ENCODE data around the gene GEMIN4. TPM values are rescaled to one million over a fixed set of nuclear protein-coding genes. Genes with fewer than 3 reads are reported as not detected.

Gene GEMIN4
- total RNA-seq, 1 donor from 2014 or later = 18.4 TPM

GRCh38 chr17:797236-797840, 45.3 kb upstream of the GEMIN4 start:
- no peak for DNase-seq (ENCODE audit: low read depth)
- peaks cover 10% of the 10 kb centered on the region for H3K36me3 ChIP-seq (ENCODE audit: insufficient read depth, low read length)
- H3K9ac ChIP-seq (ENCODE audit: low read length) = no peak overlapping the region
- no peaks in the 10 kb centered on the region for H3K79me2 ChIP-seq (ENCODE audit: insufficient read depth, low read length)
- H3K27me3 Mint-ChIP-seq (ENCODE audit: low read depth, unreplicated experiment) = no peaks in the 10 kb centered on the region
- no peak overlapping the region for H3K27ac ChIP-seq (ENCODE audit: low read depth, low read length)
- H3K4me1 Mint-ChIP-seq (ENCODE audit: low read depth, unreplicated experiment) = peaks cover 15% of the 10 kb centered on the region
- no peak overlapping the region for H3K4me2 ChIP-seq (ENCODE audit: low read length)
- H4K20me1 ChIP-seq (ENCODE audit: insufficient read depth, low read length) = peaks cover 19% of the 10 kb centered on the region
- TF ChIP-seq CTCF (IDR thresholded peaks at IDR 0.05; ENCODE audit: insufficient read depth, low read depth, low read length) (no peak), EZH2 (IDR thresholded peaks at IDR 0.05; ENCODE audit: insufficient read depth, low read length) (no peak)
- peaks cover 31% of the 10 kb centered on the region for H3K36me3 Mint-ChIP-seq (ENCODE audit: low read depth, unreplicated experiment)
- no peak for FAIRE-seq
- H3K9me3 ChIP-seq (ENCODE audit: insufficient read depth, low read depth, low read length) = no peaks in the 10 kb centered on the region
- H3K27me3 ChIP-seq (ENCODE audit: insufficient read depth, low read length) = no peaks in the 10 kb centered on the region
- no peak overlapping the region for H3K4me3 ChIP-seq (ENCODE audit: insufficient read depth, low read depth, low read length)
- H3K4me1 ChIP-seq (ENCODE audit: insufficient read depth, low read length) = peaks cover 16% of the 10 kb centered on the region
- no peak overlapping the region for H2AFZ ChIP-seq (ENCODE audit: low read depth, low read length)
- H3K27ac Mint-ChIP-seq (ENCODE audit: unreplicated experiment) = no peak overlapping the region
- H3K9me3 Mint-ChIP-seq (ENCODE audit: unreplicated experiment) = no peaks in the 10 kb centered on the region
- no peak overlapping the region for H3K4me3 Mint-ChIP-seq (ENCODE audit: unreplicated experiment)

- Histone ChIP-seq H3K4me1 (ENCODE audit: insufficient read depth, low read length) (peaks cover 16% of the 10 kb centered on the region), H3K9me3 (ENCODE audit: insufficient read depth, low read depth, low read length) (no peaks in the 10 kb centered on the region), H4K20me1 (ENCODE audit: insufficient read depth, low read length) (peaks cover 19% of the 10 kb centered on the region), H2AFZ (ENCODE audit: low read depth, low read length) (no peak overlapping the region), H3K27me3 (ENCODE audit: insufficient read depth, low read length) (no peaks in the 10 kb centered on the region), H3K4me3 (ENCODE audit: insufficient read depth, low read depth, low read length) (no peak overlapping the region), H3K27ac (ENCODE audit: low read depth, low read length) (no peak overlapping the region), H3K4me2 (ENCODE audit: low read length) (no peak overlapping the region), H3K79me2 (ENCODE audit: insufficient read depth, low read length) (no peaks in the 10 kb centered on the region), H3K9ac (ENCODE audit: low read length) (no peak overlapping the region), H3K36me3 (ENCODE audit: insufficient read depth, low read length) (peaks cover 12% of the 10 kb centered on the region)
- FAIRE-seq (no peak), DNase-seq (ENCODE audit: low read depth) (no peak)
- Mint-ChIP-seq H3K4me1 (ENCODE audit: low read depth, unreplicated experiment) (peaks cover 15% of the 10 kb centered on the region), H3K4me3 (ENCODE audit: unreplicated experiment) (no peak overlapping the region), H3K9me3 (ENCODE audit: unreplicated experiment) (no peaks in the 10 kb centered on the region), H3K27me3 (ENCODE audit: low read depth, unreplicated experiment) (no peaks in the 10 kb centered on the region), H3K36me3 (ENCODE audit: low read depth, unreplicated experiment) (peaks cover 26% of the 10 kb centered on the region), H3K27ac (ENCODE audit: unreplicated experiment) (no peak overlapping the region)
- TF ChIP-seq CTCF (IDR thresholded peaks at IDR 0.05; ENCODE audit: insufficient read depth, low read depth, low read length) (no peak), EZH2 (IDR thresholded peaks at IDR 0.05; ENCODE audit: insufficient read depth, low read length) (no peak)
Observed at GRCh38 chr17:796609-797008, 44.5 kb upstream of the GEMIN4 start.

GRCh38 chr17:795721-796120, 43.7 kb upstream of the GEMIN4 start:
- Histone ChIP-seq H3K4me1 (ENCODE audit: insufficient read depth, low read length) (peaks cover 16% of the 10 kb centered on the region), H3K4me3 (ENCODE audit: insufficient read depth, low read depth, low read length) (no peak overlapping the region), H3K36me3 (ENCODE audit: insufficient read depth, low read length) (peaks cover 12% of the 10 kb centered on the region), H4K20me1 (ENCODE audit: insufficient read depth, low read length) (peaks cover 23% of the 10 kb centered on the region), H3K4me2 (ENCODE audit: low read length) (no peak overlapping the region), H3K9me3 (ENCODE audit: insufficient read depth, low read depth, low read length) (no peaks in the 10 kb centered on the region), H3K27ac (ENCODE audit: low read depth, low read length) (no peak overlapping the region), H3K79me2 (ENCODE audit: insufficient read depth, low read length) (peaks cover 3% of the 10 kb centered on the region), H2AFZ (ENCODE audit: low read depth, low read length) (no peak overlapping the region), H3K9ac (ENCODE audit: low read length) (peak overlapping the region; percentile 19), H3K27me3 (ENCODE audit: insufficient read depth, low read length) (no peaks in the 10 kb centered on the region)
- FAIRE-seq (no peak), DNase-seq (ENCODE audit: low read depth) (no peak)
- Mint-ChIP-seq H3K27ac (ENCODE audit: unreplicated experiment) (no peak overlapping the region), H3K9me3 (ENCODE audit: unreplicated experiment) (no peaks in the 10 kb centered on the region), H3K27me3 (ENCODE audit: low read depth, unreplicated experiment) (no peaks in the 10 kb centered on the region), H3K4me3 (ENCODE audit: unreplicated experiment) (no peak overlapping the region), H3K4me1 (ENCODE audit: low read depth, unreplicated experiment) (peaks cover 18% of the 10 kb centered on the region), H3K36me3 (ENCODE audit: low read depth, unreplicated experiment) (peaks cover 30% of the 10 kb centered on the region)
- TF ChIP-seq EZH2 (IDR thresholded peaks at IDR 0.05; ENCODE audit: insufficient read depth, low read length) (no peak), CTCF (IDR thresholded peaks at IDR 0.05; ENCODE audit: insufficient read depth, low read depth, low read length) (no peak)

All from astrocyte (in vitro differentiated cells and primary cell).